Measurements from ENCODE around the gene TNFRSF21.

DNA sequence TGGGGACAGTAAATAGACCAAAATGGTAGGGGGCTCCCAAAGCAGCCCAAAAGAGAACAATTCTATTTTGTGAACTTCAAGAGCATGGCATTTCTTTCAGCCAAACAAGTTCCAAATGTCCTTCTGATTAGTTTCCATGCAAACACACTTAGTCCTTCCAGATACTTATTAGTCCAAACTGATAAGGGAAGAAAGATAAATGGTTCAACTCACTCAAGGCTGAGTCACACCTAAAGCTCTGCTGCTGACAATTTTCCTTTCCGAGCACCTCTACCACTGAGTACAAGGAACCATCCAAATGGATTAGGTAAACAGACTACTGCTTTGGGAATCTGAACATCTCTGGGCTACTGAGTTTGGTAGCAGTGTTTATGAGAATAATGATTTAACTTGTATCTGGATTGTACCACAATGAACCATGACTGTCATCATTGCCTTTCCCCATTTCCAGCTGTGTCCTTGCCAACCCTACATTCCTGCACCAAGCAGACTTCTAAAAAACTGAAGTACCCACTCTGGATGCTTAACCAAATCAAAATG lies 71.2 kb downstream of the TNFRSF21 start:
- TF ChIP-seq POLR2AphosphoS5 (IDR thresholded peaks at IDR 0.05; ENCODE audit: low read depth, low read length): no peak
- no peak for TF ChIP-seq POLR2A (IDR thresholded peaks at IDR 0.05; ENCODE audit: low read depth, low read length)
- no peak for TF ChIP-seq TAF1 (IDR thresholded peaks at IDR 0.05; ENCODE audit: borderline replicate concordance, low read depth, low read length)

All from GM12892 (cell line).